Ascending aorta (tissue), 2 donors: ENCODE measurements around the gene LDLRAD4. TPM values are rescaled to one million over a fixed set of nuclear protein-coding genes. Genes with fewer than 3 reads are reported as not detected.

Experiments used
- DNase-seq, 2 donors: peaks; one replicate each; pipeline ENCODE4 v3.0.0-alpha.2; 2019; ENCODE audit warnings: low spot score in 2 of 2
- H3K27ac ChIP-seq, 2 donors: fragments of 200-600 bp; sonication (generic); one replicate each; pipeline ENCODE4 v1.5.1; 2016 to 2017; ENCODE audit warnings: mild to moderate bottlenecking in 1 of 2
- H3K27me3 ChIP-seq: fragments of 200-600 bp; sonication (generic); one replicate; pipeline ENCODE4 v1.5.1; 2017
- H3K36me3 ChIP-seq, 2 donors: fragments of 200-600 bp; sonication (generic); one replicate each; pipeline ENCODE4 v1.5.1; 2016
- H3K4me1 ChIP-seq, 2 donors: fragments of 200-600 bp; sonication (generic); one replicate each; pipeline ENCODE4 v1.5.1; 2016 to 2017; ENCODE audit warnings: mild to moderate bottlenecking in 1 of 2
- H3K4me3 ChIP-seq, 2 donors: fragments of 200-600 bp; sonication (generic); one replicate each; pipeline ENCODE4 v1.5.1; 2016 to 2017; ENCODE audit warnings: mild to moderate bottlenecking in 1 of 2
- H3K9me3 ChIP-seq, 2 donors: fragments of 200-600 bp; sonication (generic); one replicate each; pipeline ENCODE4 v1.5.1; 2016
- CTCF ChIP-seq, 3 experiments: fragments of 200-600 bp in 2 of 3; fragments of 450-650 bp in 1 of 3; sonication (generic) in 2 of 3; IDR thresholded peaks; one replicate each; pipeline ENCODE4 v1.5.1; 2016 to 2019; ENCODE audit warnings: antibody characterized with exemption in 3 of 3, mild to moderate bottlenecking in 1 of 3, moderate library complexity in 1 of 3
- intact Hi-C: fragments of 100-400 bp; cut with DNase I; formaldehyde crosslinking; loops from one replicate; pipeline ENCODE4 v1.15.1; 2023
- total RNA-seq: library from RNA; depleted of rRNA; stranded (reverse); fragments of >200 nt; gene quantifications from one replicate; pipeline ENCODE4 v1.1.0, GENCODE V29; 2016

The LDLRAD4 gene
- total RNA-seq, 1 donor from 2014 or later = 21.0 TPM

- peaks cover 3% of the 10 kb centered on the region in 2 donors for H3K4me1 ChIP-seq
- TF ChIP-seq CTCF (IDR thresholded peaks at IDR 0.05) = no peak
- no peak overlapping the region for H3K4me3 ChIP-seq
- intact Hi-C loops = no loop called here
- H3K36me3 ChIP-seq = peaks cover 0 to 3% of the 10 kb centered on the region in 2 donors
- no peak overlapping the region for H3K27ac ChIP-seq
- DNase-seq = no peak
- no peaks in the 10 kb centered on the region for H3K9me3 ChIP-seq
- H3K27me3 ChIP-seq = no peaks in the 10 kb centered on the region
These were observed 409.7 kb downstream of the LDLRAD4 start for GRCh38 chr18:13628211-13628610.

- Histone ChIP-seq H3K36me3 (peaks cover 0 to 3% of the 10 kb centered on the region in 2 donors), H3K4me1 (peaks cover 3% of the 10 kb centered on the region in 2 donors), H3K9me3 (no peaks in the 10 kb centered on the region), H3K27ac (peak overlapping the region in 1 of 2 donors; percentile 34), H3K27me3 (no peaks in the 10 kb centered on the region), H3K4me3 (no peak overlapping the region)
- intact Hi-C loops = loop anchor here (1.0 to 10.0 kb wide), 2 partner anchors 414 to 515 kb away; no protein-coding TSS in a partner anchor
- peak; percentile 45 to 80 (median 74) for TF ChIP-seq CTCF (IDR thresholded peaks at IDR 0.05)
- DNase-seq = no peak
These were observed 411.5 kb downstream of the LDLRAD4 start for GRCh38 chr18:13629841-13630715.

GRCh38 chr18:13630716-13631268 lies 412.2 kb downstream of the LDLRAD4 start:
- intact Hi-C loops = loop anchor here (1.0 to 10.0 kb wide), 2 partner anchors 414 to 516 kb away; no protein-coding TSS in a partner anchor
- DNase-seq = no peak
- no peak overlapping the region for H3K4me3 ChIP-seq
- no peaks in the 10 kb centered on the region for H3K27me3 ChIP-seq
- H3K36me3 ChIP-seq = peaks cover 0 to 3% of the 10 kb centered on the region in 2 donors
- H3K27ac ChIP-seq = no peak overlapping the region
- no peaks in the 10 kb centered on the region for H3K9me3 ChIP-seq
- TF ChIP-seq CTCF (IDR thresholded peaks at IDR 0.05) = no peak
- peaks cover 3% of the 10 kb centered on the region in 2 donors for H3K4me1 ChIP-seq

- Histone ChIP-seq H3K27me3 (no peaks in the 10 kb centered on the region), H3K9me3 (no peaks in the 10 kb centered on the region), H3K4me1 (peaks cover 3% of the 10 kb centered on the region in 2 donors), H3K36me3 (peaks cover 0 to 3% of the 10 kb centered on the region in 2 donors), H3K4me3 (no peak overlapping the region), H3K27ac (no peak overlapping the region)
- intact Hi-C loops = loop anchor here (10.0 kb wide), 1 partner anchor 519 kb away; no protein-coding TSS in a partner anchor
- no peak for DNase-seq
- no peak for TF ChIP-seq CTCF (IDR thresholded peaks at IDR 0.05)
These were observed 415.1 kb downstream of the LDLRAD4 start for GRCh38 chr18:13633700-13634099.

- H3K4me1 ChIP-seq = no peaks in the 10 kb centered on the region
- DNase-seq = no peak
- no peak for TF ChIP-seq CTCF (IDR thresholded peaks at IDR 0.05)
- intact Hi-C loops = loop anchor here (10.0 kb wide), 1 partner anchor 520 kb away; no protein-coding TSS in a partner anchor
- no peaks in the 10 kb centered on the region for H3K27me3 ChIP-seq
- peaks cover 0 to 3% of the 10 kb centered on the region in 2 donors for H3K36me3 ChIP-seq
- no peak overlapping the region for H3K4me3 ChIP-seq
- no peak overlapping the region for H3K27ac ChIP-seq
- H3K9me3 ChIP-seq = no peaks in the 10 kb centered on the region
These were observed 416.5 kb downstream of the LDLRAD4 start for GRCh38 chr18:13635046-13635445.
